Lower leg skin (tissue), 3 donors: Measurements from ENCODE around the gene TRDMT1.

ENCODE experiments used
- POLR2A ChIP-seq, 2 donors: fragments of 450-650 bp; IDR thresholded peaks; one replicate each; pipeline ENCODE4 v1.6.1; 2016 to 2017; ENCODE audit warnings: antibody characterized with exemption in 2 of 2, mild to moderate bottlenecking in 1 of 2, moderate library complexity in 1 of 2
- TF ChIP-seq, protein P1 (sequence below), 3 donors: fragments of 450-650 bp; IDR thresholded peaks; one replicate each; pipeline ENCODE4 v1.5.1; 2016; ENCODE audit warnings: antibody characterized with exemption in 3 of 3, mild to moderate bottlenecking in 3 of 3, moderate library complexity in 2 of 3

- TF ChIP-seq, protein P1, sequence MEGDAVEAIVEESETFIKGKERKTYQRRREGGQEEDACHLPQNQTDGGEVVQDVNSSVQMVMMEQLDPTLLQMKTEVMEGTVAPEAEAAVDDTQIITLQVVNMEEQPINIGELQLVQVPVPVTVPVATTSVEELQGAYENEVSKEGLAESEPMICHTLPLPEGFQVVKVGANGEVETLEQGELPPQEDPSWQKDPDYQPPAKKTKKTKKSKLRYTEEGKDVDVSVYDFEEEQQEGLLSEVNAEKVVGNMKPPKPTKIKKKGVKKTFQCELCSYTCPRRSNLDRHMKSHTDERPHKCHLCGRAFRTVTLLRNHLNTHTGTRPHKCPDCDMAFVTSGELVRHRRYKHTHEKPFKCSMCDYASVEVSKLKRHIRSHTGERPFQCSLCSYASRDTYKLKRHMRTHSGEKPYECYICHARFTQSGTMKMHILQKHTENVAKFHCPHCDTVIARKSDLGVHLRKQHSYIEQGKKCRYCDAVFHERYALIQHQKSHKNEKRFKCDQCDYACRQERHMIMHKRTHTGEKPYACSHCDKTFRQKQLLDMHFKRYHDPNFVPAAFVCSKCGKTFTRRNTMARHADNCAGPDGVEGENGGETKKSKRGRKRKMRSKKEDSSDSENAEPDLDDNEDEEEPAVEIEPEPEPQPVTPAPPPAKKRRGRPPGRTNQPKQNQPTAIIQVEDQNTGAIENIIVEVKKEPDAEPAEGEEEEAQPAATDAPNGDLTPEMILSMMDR (IDR thresholded peaks at IDR 0.05) = no peak
- TF ChIP-seq POLR2A (IDR thresholded peaks at IDR 0.05) = no peak
These were observed 76.1 kb downstream of the TRDMT1 start for GRCh38 chr10:17125206-17125893.
